Suppressor macrophage treated with lipopolysaccharide for 4 hours (primary cell): ENCODE data around the gene GSKIP.
A peak's percentile ranks its signal among the peaks of the same experiment; 100 is the strongest.

Source experiments
- DNase-seq: peaks from one replicate; pipeline ENCODE4 v3.0.0-alpha.2; 2020

GSKIP gene

DNA sequence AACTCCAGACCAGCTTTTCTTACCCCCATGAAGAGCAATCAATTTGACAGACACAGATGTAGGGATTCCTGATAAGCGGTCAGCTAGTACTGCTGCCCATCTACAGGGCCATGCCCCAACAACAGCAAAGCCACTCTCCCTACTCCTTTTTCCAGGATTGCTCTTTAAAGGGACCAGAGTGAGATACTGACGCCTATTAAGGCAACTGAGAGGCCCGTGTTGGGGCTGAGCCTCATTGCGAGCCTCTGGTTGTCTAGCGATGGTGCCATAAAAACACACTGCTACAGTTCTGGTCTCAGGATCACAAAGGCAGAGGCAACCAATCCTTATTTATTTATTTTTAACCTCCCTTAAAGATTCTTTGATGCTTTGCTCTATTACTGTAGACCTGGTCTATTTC, 59.7 kb downstream of the GSKIP start:
- no peak for DNase-seq

DNA sequence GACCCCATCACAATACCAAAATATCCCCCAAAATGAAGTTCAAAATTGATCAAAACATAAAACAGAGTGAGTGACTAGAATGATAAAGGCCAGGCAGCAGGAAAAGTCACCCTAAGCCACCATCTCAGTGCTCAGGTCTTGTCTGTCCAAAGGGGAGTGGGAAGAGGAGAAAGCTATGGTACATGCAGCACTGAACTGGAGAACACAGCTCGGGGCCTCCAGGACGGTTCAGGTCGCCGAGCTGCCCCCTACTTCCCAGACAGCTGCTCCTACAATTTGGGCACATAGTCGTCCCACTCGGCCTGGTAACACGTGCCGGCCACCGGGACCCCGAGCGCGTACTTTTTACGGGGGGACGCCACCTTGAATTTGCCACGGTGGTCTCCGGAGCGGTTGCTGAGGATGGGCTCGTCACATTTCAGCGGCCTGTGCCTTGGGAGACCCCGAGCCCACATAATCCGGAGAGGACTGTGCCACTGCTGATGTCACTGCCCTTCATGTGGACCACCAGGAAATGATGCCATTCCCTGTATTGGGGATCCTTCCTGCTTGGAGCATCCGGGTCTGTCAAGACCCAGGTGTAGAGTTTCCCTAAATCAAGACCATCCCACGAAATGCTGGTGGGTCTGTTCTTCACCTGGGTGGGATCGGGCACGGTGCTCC, 60.3 kb downstream of the GSKIP start:
- no peak for DNase-seq

DNA sequence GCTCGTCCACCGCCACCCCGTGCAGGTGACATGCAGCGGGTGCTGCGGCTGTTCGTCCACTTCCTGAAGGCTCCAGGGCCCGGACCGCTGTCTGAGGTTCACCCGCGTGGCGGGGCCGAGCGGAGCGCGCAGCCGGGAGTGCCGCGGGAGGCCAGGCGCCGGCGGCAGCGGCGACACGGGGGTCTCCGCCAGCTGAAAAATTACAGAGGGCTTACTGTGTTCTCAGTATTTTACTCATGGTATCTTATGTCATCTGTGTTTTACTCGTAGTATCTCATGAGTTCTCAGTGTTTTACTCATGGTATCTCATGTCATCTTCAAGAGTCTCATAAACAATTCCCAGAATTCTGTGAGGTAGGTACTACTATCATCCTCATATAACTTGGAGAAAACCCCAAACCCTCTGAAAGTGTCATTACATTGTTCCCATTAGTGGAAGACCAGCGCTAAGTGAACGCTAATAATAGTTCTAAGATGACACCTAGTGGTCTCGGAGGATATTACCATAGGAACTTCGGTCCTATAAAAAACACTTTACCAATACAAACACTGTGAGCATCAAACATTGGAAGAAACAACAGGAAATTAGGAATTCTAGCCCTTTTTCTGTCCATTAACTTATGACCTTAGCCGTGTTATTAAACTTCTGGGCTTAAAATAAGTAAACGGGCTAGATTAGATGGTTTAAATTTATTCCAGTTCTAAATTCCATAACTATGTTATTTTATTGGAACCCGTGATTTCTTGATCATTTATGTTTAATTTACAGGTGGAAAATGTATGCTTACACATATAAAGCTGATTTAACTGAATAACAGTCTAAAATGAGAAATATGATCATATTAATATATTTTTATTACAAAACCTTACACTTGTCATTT, 61.0 kb downstream of the GSKIP start:
- peak; percentile 84 for DNase-seq

DNA sequence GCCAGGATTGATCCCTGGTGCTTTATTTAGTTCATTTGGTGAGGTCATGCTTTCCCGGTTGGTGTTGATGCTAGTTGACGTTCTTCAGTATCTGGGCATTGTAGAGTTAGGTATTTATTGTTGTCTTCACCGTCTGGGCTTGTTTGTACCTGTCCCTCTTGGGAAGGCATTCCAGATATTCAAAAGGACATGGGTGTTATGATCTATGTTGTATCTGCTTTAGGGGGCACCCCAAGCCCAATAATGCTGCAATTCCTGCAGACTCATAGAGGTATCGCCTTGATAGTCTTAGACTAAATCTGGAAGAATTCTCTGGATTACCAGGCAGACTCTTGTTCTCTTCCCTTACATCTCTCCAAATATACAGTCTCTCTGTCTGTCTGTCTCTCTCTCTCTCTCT, 70.7 kb downstream of the GSKIP start:
- no peak for DNase-seq
